ENCODE results near the gene PIGZ. TPM values are rescaled to one million over a fixed set of nuclear protein-coding genes. Genes with fewer than 3 reads are reported as not detected.

The PIGZ gene
- total RNA-seq, 2 donors from 2014 or later: 0.23 to 1.1 TPM

- DNase-seq (ENCODE audit: low spot score in 2 of 2): peak; percentile 59 to 73
- Mint-ChIP-seq H3K36me3 (peaks cover 5 to 17% of the 10 kb centered on the region in 2 donors), H3K9me3 (no peaks in the 10 kb centered on the region), H3K27ac (no peak overlapping the region)
- peak; percentile 63 to 77 for ATAC-seq
Observed at GRCh38 chr3:196969134-196969659, 564 bp upstream of the PIGZ start.

- Mint-ChIP-seq H3K36me3 (peaks cover 5 to 17% of the 10 kb centered on the region in 2 donors), H3K9me3 (no peaks in the 10 kb centered on the region), H3K27ac (no peak overlapping the region)
- ATAC-seq: no peak
- DNase-seq (ENCODE audit: low spot score in 2 of 2): no peak
Observed at GRCh38 chr3:196967412-196968232, 1.0 kb downstream of the PIGZ start.

GRCh38 chr3:196966526-196967401 is 1.9 kb downstream of the PIGZ start:
- ATAC-seq (no peak), DNase-seq (ENCODE audit: low spot score in 2 of 2) (no peak)
- Mint-ChIP-seq H3K9me3 (no peaks in the 10 kb centered on the region), H3K36me3 (peaks cover 5 to 17% of the 10 kb centered on the region in 2 donors), H3K27ac (no peak overlapping the region)

GRCh38 chr3:196965804-196966173 is 2.8 kb downstream of the PIGZ start:
- DNase-seq (ENCODE audit: low spot score in 2 of 2) (no peak), ATAC-seq (no peak)
- no peaks in the 10 kb centered on the region for H3K9me3 Mint-ChIP-seq
- no peak overlapping the region for H3K27ac Mint-ChIP-seq
- H3K36me3 Mint-ChIP-seq: peaks cover 5 to 17% of the 10 kb centered on the region in 2 donors

GRCh38 chr3:196965112-196965803 is 3.4 kb downstream of the PIGZ start:
- DNase-seq (ENCODE audit: low spot score in 2 of 2) (no peak), ATAC-seq (no peak)
- Mint-ChIP-seq H3K27ac (no peak overlapping the region), H3K9me3 (no peaks in the 10 kb centered on the region), H3K36me3 (peaks cover 5 to 17% of the 10 kb centered on the region in 2 donors)

GRCh38 chr3:196963631-196963953 is 5.0 kb downstream of the PIGZ start:
- DNase-seq (ENCODE audit: low spot score in 2 of 2) (no peak), ATAC-seq (no peak)
- Mint-ChIP-seq H3K9me3 (no peaks in the 10 kb centered on the region), H3K27ac (no peak overlapping the region), H3K36me3 (peaks cover 5 to 17% of the 10 kb centered on the region in 2 donors)

- DNase-seq (ENCODE audit: low spot score in 2 of 2) (no peak), ATAC-seq (no peak)
- H3K36me3 Mint-ChIP-seq: peaks cover 5 to 17% of the 10 kb centered on the region in 2 donors
- H3K9me3 Mint-ChIP-seq: no peaks in the 10 kb centered on the region
- no peak overlapping the region for H3K27ac Mint-ChIP-seq
Observed at GRCh38 chr3:196962930-196963630, 5.6 kb downstream of the PIGZ start.

GRCh38 chr3:196962108-196962929 is 6.3 kb downstream of the PIGZ start:
- Mint-ChIP-seq H3K36me3 (peaks cover under 1 to 17% of the 10 kb centered on the region in 2 donors), H3K9me3 (no peaks in the 10 kb centered on the region), H3K27ac (no peak overlapping the region)
- DNase-seq (ENCODE audit: low spot score in 2 of 2): no peak
- ATAC-seq: no peak

GRCh38 chr3:196954832-196955231 is 13.8 kb downstream of the PIGZ start:
- no peak for ATAC-seq
- no peaks in the 10 kb centered on the region for H3K9me3 Mint-ChIP-seq

GRCh38 chr3:196951371-196951770 is 17.3 kb downstream of the PIGZ start:
- DNase-seq (ENCODE audit: low spot score in 2 of 2) (no peak), ATAC-seq (no peak)

More at GRCh38 chr3:196954832-196955231, 13.8 kb downstream of the PIGZ start:
- DNase-seq (ENCODE audit: low spot score in 2 of 2): no peak
- no peaks in the 10 kb centered on the region for H3K36me3 Mint-ChIP-seq
- no peak overlapping the region for H3K27ac Mint-ChIP-seq

GRCh38 chr3:196949750-196950149 is 18.9 kb downstream of the PIGZ start:
- Mint-ChIP-seq H3K36me3 (no peaks in the 10 kb centered on the region), H3K9me3 (no peaks in the 10 kb centered on the region), H3K27ac (peak overlapping the region in 1 of 2 donors; percentile 26)
- no peak for ATAC-seq
- DNase-seq (ENCODE audit: low spot score in 2 of 2): no peak

More at GRCh38 chr3:196951371-196951770, 17.3 kb downstream of the PIGZ start:
- Mint-ChIP-seq H3K9me3 (no peaks in the 10 kb centered on the region), H3K27ac (no peak overlapping the region), H3K36me3 (no peaks in the 10 kb centered on the region)

- H3K9me3 Mint-ChIP-seq: no peaks in the 10 kb centered on the region
- DNase-seq (ENCODE audit: low spot score in 2 of 2): no peak
- ATAC-seq: no peak
- H3K36me3 Mint-ChIP-seq: no peaks in the 10 kb centered on the region
- H3K27ac Mint-ChIP-seq: peak overlapping the region; percentile 26 to 32
Observed at GRCh38 chr3:196949285-196949619, 19.4 kb downstream of the PIGZ start.

GRCh38 chr3:196948442-196949284 is 20.0 kb downstream of the PIGZ start:
- Mint-ChIP-seq H3K27ac (peak overlapping the region in 1 of 2 donors; percentile 32), H3K36me3 (peaks cover under 1 to 4% of the 10 kb centered on the region in 2 donors), H3K9me3 (no peaks in the 10 kb centered on the region)
- ATAC-seq: peak in 1 of 2 donors; percentile 44
- DNase-seq (ENCODE audit: low spot score in 2 of 2): no peak

- Mint-ChIP-seq H3K27ac (peak overlapping the region in 1 of 2 donors; percentile 77), H3K36me3 (peaks cover 7 to 11% of the 10 kb centered on the region in 2 donors)
- no peak for ATAC-seq
Observed at GRCh38 chr3:196947860-196948441, 20.7 kb downstream of the PIGZ start.

More at GRCh38 chr3:196947860-196948441, 20.7 kb downstream of the PIGZ start:
- DNase-seq (ENCODE audit: low spot score in 2 of 2): no peak
- no peaks in the 10 kb centered on the region for H3K9me3 Mint-ChIP-seq
